Neural progenitor cell (in vitro differentiated cells): Measurements from ENCODE around the gene KCNH1.

Experiments
- CTCF ChIP-seq: fragments of 200-600 bp; sonication (generic); IDR thresholded peaks from 2 replicates; pipeline ENCODE4 v1.5.1; 2017; ENCODE audit warnings: antibody characterized with exemption, mild to moderate bottlenecking
- EZH2 ChIP-seq: fragments of 200-600 bp; sonication (generic); IDR thresholded peaks from 2 replicates; pipeline ENCODE4 v1.6.1; 2017; ENCODE audit warnings: antibody characterized with exemption, mild to moderate bottlenecking, moderate library complexity

GRCh38 chr1:211007830-211008229, 126.1 kb downstream of the KCNH1 start:
- no peak for TF ChIP-seq CTCF
- no peak for TF ChIP-seq EZH2
